DND-41 (cell line): ENCODE data around the gene RPL11.
A peak's percentile ranks its signal among the peaks of the same experiment; 100 is the strongest.

Experiments
- CTCF ChIP-seq: IDR thresholded peaks from 2 replicates; pipeline ENCODE4 v1.5.1; 2012; ENCODE audit warnings: borderline replicate concordance, low read length, moderate library complexity, mild to moderate bottlenecking; ENCODE audit not compliant: poor library complexity, severe bottlenecking; ENCODE audit errors: extremely low read depth
- EZH2 ChIP-seq: IDR thresholded peaks from 3 replicates; pipeline ENCODE4 v1.6.1; 2012; ENCODE audit warnings: borderline replicate concordance, low read depth, mild to moderate bottlenecking, moderate library complexity, low read length, inconsistent platforms; ENCODE audit not compliant: severe bottlenecking

GRCh38 chr1:23657659-23658275, 33.8 kb upstream of the RPL11 start:
- TF ChIP-seq CTCF (peak; percentile 74), EZH2 (no peak)
